Fibroblast of the conjunctiva (primary cell): Measurements from ENCODE around the gene LIPH.
A peak's percentile ranks its signal among the peaks of the same experiment; 100 is the strongest.

Experiments used
- DNase-seq: peaks from one replicate; pipeline ENCODE4 v3.0.0-alpha.2; 2010; ENCODE audit warnings: low read depth

LIPH gene

GRCh38 chr3:185539934-185540333 is 12.5 kb downstream of the LIPH start:
- no peak for DNase-seq

- DNase-seq: peak; percentile 21
These were observed 14.9 kb downstream of the LIPH start for GRCh38 chr3:185537369-185537970.

- DNase-seq: no peak
These were observed 17.9 kb downstream of the LIPH start for GRCh38 chr3:185534511-185534910.

- DNase-seq: no peak
These were observed 19.5 kb downstream of the LIPH start for GRCh38 chr3:185532901-185533300.

- no peak for DNase-seq
These were observed 21.5 kb downstream of the LIPH start for GRCh38 chr3:185530856-185531255.

- no peak for DNase-seq
These were observed 23.9 kb downstream of the LIPH start for GRCh38 chr3:185528532-185528931.

GRCh38 chr3:185527364-185527763 is 25.0 kb downstream of the LIPH start:
- DNase-seq: no peak

GRCh38 chr3:185526349-185526951 is 25.9 kb downstream of the LIPH start:
- DNase-seq: no peak

- DNase-seq: no peak
These were observed 30.8 kb downstream of the LIPH start for GRCh38 chr3:185521349-185522138.

GRCh38 chr3:185519021-185519420 is 33.4 kb downstream of the LIPH start:
- DNase-seq: no peak

GRCh38 chr3:185517387-185518130 is 34.8 kb downstream of the LIPH start:
- no peak for DNase-seq

- no peak for DNase-seq
These were observed 40.7 kb downstream of the LIPH start for GRCh38 chr3:185511711-185512110.

GRCh38 chr3:185508335-185508991 is 43.9 kb downstream of the LIPH start:
- no peak for DNase-seq

GRCh38 chr3:185507883-185508282 is 44.5 kb downstream of the LIPH start:
- DNase-seq: no peak

- DNase-seq: no peak
These were observed 47.8 kb downstream of the LIPH start for GRCh38 chr3:185504636-185505035.

- no peak for DNase-seq
These were observed 48.9 kb downstream of the LIPH start for GRCh38 chr3:185503521-185503920.

GRCh38 chr3:185502987-185503386 is 49.4 kb downstream of the LIPH start:
- no peak for DNase-seq

GRCh38 chr3:185498503-185499396 is 53.6 kb downstream of the LIPH start, which contains the start of gene TMEM41A:
Gene TMEM41A (minus strand): TSS chr3:185499035. CDS start chr3:185498961, 74 bp downstream.
- peak; percentile 80 for DNase-seq

- DNase-seq: no peak
These were observed 62.1 kb downstream of the LIPH start for GRCh38 chr3:185490241-185490640.

- DNase-seq: no peak
These were observed 62.9 kb downstream of the LIPH start for GRCh38 chr3:185489462-185489861.

- DNase-seq: no peak
These were observed 63.9 kb downstream of the LIPH start for GRCh38 chr3:185488465-185488864.
